GM12891 (cell line): ENCODE measurements around the gene NFKBIA.

Source experiments
- PAX5 ChIP-seq: IDR thresholded peaks from 2 replicates; pipeline ENCODE4 v1.6.1; 2011; ENCODE audit warnings: low read length, moderate library complexity, mild to moderate bottlenecking; ENCODE audit not compliant: insufficient read depth, severe bottlenecking
- POLR2A ChIP-seq: IDR thresholded peaks from 2 replicates; pipeline ENCODE4 v1.6.1; 2011; ENCODE audit warnings: low read depth, low read length, control low read depth
- POLR2AphosphoS5 ChIP-seq: IDR thresholded peaks from 2 replicates; pipeline ENCODE4 v1.6.1; 2011; ENCODE audit warnings: low read depth, low read length, control low read depth
- TAF1 ChIP-seq: IDR thresholded peaks from 2 replicates; pipeline ENCODE4 v1.6.1; 2011; ENCODE audit warnings: low read depth, low read length, control low read depth

GRCh38 chr14:35370969-35371368 lies 33.6 kb downstream of the NFKBIA start:
- TF ChIP-seq TAF1 (no peak), POLR2A (no peak), PAX5 (no peak), POLR2AphosphoS5 (no peak)
